ENCODE results near the gene NCAM2.

DNA sequence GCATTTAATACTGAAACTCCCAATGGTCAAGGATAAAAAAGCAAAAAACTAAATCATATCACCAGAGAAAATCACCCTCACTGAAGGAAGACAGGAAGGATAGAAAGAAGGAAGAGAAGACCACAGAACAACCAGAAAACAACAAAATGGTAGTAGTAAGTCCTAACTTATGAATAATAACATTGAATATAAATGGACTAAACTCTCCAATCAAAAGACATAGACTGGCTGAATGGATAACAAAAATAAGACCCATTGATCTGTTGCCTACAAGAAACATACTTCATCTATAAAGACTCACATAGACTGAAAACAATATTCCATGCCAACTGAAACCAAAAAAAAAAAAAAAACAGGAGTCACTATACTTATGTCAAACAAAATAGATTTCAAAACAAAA, 347.7 kb downstream of the NCAM2 start:
- TF ChIP-seq FOXM1 (IDR thresholded peaks at IDR 0.05; ENCODE audit: borderline replicate concordance) (no peak), FOXA1 (IDR thresholded peaks at IDR 0.05) (no peak), CTBP1 (IDR thresholded peaks at IDR 0.05; ENCODE audit: borderline replicate concordance) (no peak), SP1 (IDR thresholded peaks at IDR 0.05) (no peak), BHLHE40 (IDR thresholded peaks at IDR 0.05; ENCODE audit: borderline replicate concordance) (no peak), FOXK2 (IDR thresholded peaks at IDR 0.05) (no peak), LEF1 (IDR thresholded peaks at IDR 0.05; ENCODE audit: borderline replicate concordance) (no peak), L3MBTL2 (conservative IDR thresholded peaks at IDR 0.05) (no peak), ZNF384 (IDR thresholded peaks at IDR 0.05) (no peak), SUZ12 (IDR thresholded peaks at IDR 0.05) (no peak), ARNT (IDR thresholded peaks at IDR 0.05) (no peak), ELF4 (IDR thresholded peaks at IDR 0.05) (no peak), PKNOX1 (IDR thresholded peaks at IDR 0.05) (no peak), TARDBP (IDR thresholded peaks at IDR 0.05) (no peak)
